ENCODE results near the gene ZDHHC14.

ZDHHC14 gene

GRCh38 chr6:157677235-157677634 is 296.2 kb downstream of the ZDHHC14 start:
- ATAC-seq (ENCODE audit: low read depth) (no peak), DNase-seq (ENCODE audit: low spot score) (no peak)
- no peak for TF ChIP-seq CTCF (IDR thresholded peaks at IDR 0.05; ENCODE audit: poor library complexity, severe bottlenecking)
- Histone ChIP-seq H3K4me1 (ENCODE audit: insufficient read depth, poor library complexity, severe bottlenecking) (no peaks in the 10 kb centered on the region), H3K4me3 (ENCODE audit: severe bottlenecking) (no peak overlapping the region), H3K27me3 (ENCODE audit: insufficient read depth, poor library complexity, severe bottlenecking) (no peaks in the 10 kb centered on the region), H3K9me3 (ENCODE audit: severe bottlenecking) (no peaks in the 10 kb centered on the region), H3K27ac (ENCODE audit: poor library complexity, severe bottlenecking) (no peak overlapping the region), H3K36me3 (ENCODE audit: low read depth) (no peaks in the 10 kb centered on the region)

- no peaks in the 10 kb centered on the region for H3K9me3 ChIP-seq (ENCODE audit: severe bottlenecking)
- no peak overlapping the region for H3K4me3 ChIP-seq (ENCODE audit: severe bottlenecking)
- no peaks in the 10 kb centered on the region for H3K27me3 ChIP-seq (ENCODE audit: insufficient read depth, poor library complexity, severe bottlenecking)
- H3K27ac ChIP-seq (ENCODE audit: poor library complexity, severe bottlenecking) = no peak overlapping the region
- no peak for TF ChIP-seq CTCF (IDR thresholded peaks at IDR 0.05; ENCODE audit: poor library complexity, severe bottlenecking)
- H3K36me3 ChIP-seq (ENCODE audit: low read depth) = no peaks in the 10 kb centered on the region
- ATAC-seq (ENCODE audit: low read depth) = no peak
- no peak for DNase-seq (ENCODE audit: low spot score)
- peaks cover 4% of the 10 kb centered on the region for H3K4me1 ChIP-seq (ENCODE audit: insufficient read depth, poor library complexity, severe bottlenecking)
Measured at GRCh38 chr6:157679605-157680580, 298.9 kb downstream of the ZDHHC14 start.

GRCh38 chr6:157681041-157681650 is 300.2 kb downstream of the ZDHHC14 start:
- no peak for DNase-seq (ENCODE audit: low spot score)
- Histone ChIP-seq H3K36me3 (ENCODE audit: low read depth) (no peaks in the 10 kb centered on the region), H3K27ac (ENCODE audit: poor library complexity, severe bottlenecking) (no peak overlapping the region), H3K27me3 (ENCODE audit: insufficient read depth, poor library complexity, severe bottlenecking) (no peaks in the 10 kb centered on the region), H3K4me3 (ENCODE audit: severe bottlenecking) (no peak overlapping the region), H3K9me3 (ENCODE audit: severe bottlenecking) (no peaks in the 10 kb centered on the region), H3K4me1 (ENCODE audit: insufficient read depth, poor library complexity, severe bottlenecking) (peaks cover 4% of the 10 kb centered on the region)
- ATAC-seq (ENCODE audit: low read depth) = no peak
- no peak for TF ChIP-seq CTCF (IDR thresholded peaks at IDR 0.05; ENCODE audit: poor library complexity, severe bottlenecking)

- TF ChIP-seq CTCF (IDR thresholded peaks at IDR 0.05; ENCODE audit: poor library complexity, severe bottlenecking) = no peak
- Histone ChIP-seq H3K27ac (ENCODE audit: poor library complexity, severe bottlenecking) (no peak overlapping the region), H3K9me3 (ENCODE audit: severe bottlenecking) (no peaks in the 10 kb centered on the region), H3K4me1 (ENCODE audit: insufficient read depth, poor library complexity, severe bottlenecking) (peaks cover 4% of the 10 kb centered on the region), H3K36me3 (ENCODE audit: low read depth) (no peaks in the 10 kb centered on the region), H3K27me3 (ENCODE audit: insufficient read depth, poor library complexity, severe bottlenecking) (no peaks in the 10 kb centered on the region), H3K4me3 (ENCODE audit: severe bottlenecking) (no peak overlapping the region)
- peak; percentile 60; the same call in 2 of the 3 replicates for ATAC-seq (ENCODE audit: low read depth)
- no peak for DNase-seq (ENCODE audit: low spot score)
Measured at GRCh38 chr6:157682856-157683481, 302.0 kb downstream of the ZDHHC14 start.
